Mononuclear cell (primary cell): ENCODE measurements around the gene P2RX2. TPM values are rescaled to one million over a fixed set of nuclear protein-coding genes. Genes with fewer than 3 reads are reported as not detected.
"Not testable (repeated sequence)": the region's sequence is repeated elsewhere in the genome, so short reads cannot be mapped to it uniquely, and the experiment has no call there.

Experiments used
- H3K27me3 ChIP-seq: 2 replicates; pipeline ENCODE4 v1.6.0; 2011; ENCODE audit warnings: low read length, control low read depth; ENCODE audit not compliant: insufficient read depth
- H3K4me1 ChIP-seq: 2 replicates; pipeline ENCODE4 v1.5.1; 2011; ENCODE audit warnings: mild to moderate bottlenecking, low read length, control low read depth; ENCODE audit not compliant: insufficient read depth
- H3K4me3 ChIP-seq: 2 replicates; pipeline ENCODE4 v1.5.1; 2011; ENCODE audit warnings: mild to moderate bottlenecking, low read length, moderate library complexity
- H3K9me3 ChIP-seq: 2 replicates; pipeline ENCODE4 v1.5.1; 2011; ENCODE audit warnings: low read depth, mild to moderate bottlenecking, control low read depth, low read length
- total RNA-seq: library from RNA; depleted of rRNA; stranded (reverse); fragments of >200 nt; gene quantifications from one replicate; pipeline ENCODE4 v1.2.3, GENCODE V29; 2012

P2RX2 gene
- total RNA-seq, 1 donor: 0.10 TPM

GRCh38 chr12:132592282-132592970, 26.1 kb upstream of the P2RX2 start:
- Histone ChIP-seq H3K9me3 (no peaks in the 10 kb centered on the region), H3K4me3 (no peak overlapping the region), H3K4me1 (peaks cover 2% of the 10 kb centered on the region), H3K27me3 (no peaks in the 10 kb centered on the region)

- no peak overlapping the region for H3K4me3 ChIP-seq
- H3K27me3 ChIP-seq: no peaks in the 10 kb centered on the region
- H3K4me1 ChIP-seq: peaks cover 5% of the 10 kb centered on the region
- no peaks in the 10 kb centered on the region for H3K9me3 ChIP-seq
Observed at GRCh38 chr12:132593071-132593470, 25.5 kb upstream of the P2RX2 start.

- H3K27me3 ChIP-seq: no peaks in the 10 kb centered on the region
- H3K4me3 ChIP-seq: no peak overlapping the region
- peaks cover 5% of the 10 kb centered on the region for H3K4me1 ChIP-seq
- H3K9me3 ChIP-seq: no peaks in the 10 kb centered on the region
Observed at GRCh38 chr12:132593521-132593920, 25.1 kb upstream of the P2RX2 start.

- Histone ChIP-seq H3K4me1 (peaks cover 5% of the 10 kb centered on the region), H3K9me3 (no peaks in the 10 kb centered on the region), H3K27me3 (no peaks in the 10 kb centered on the region), H3K4me3 (no peak overlapping the region)
Observed at GRCh38 chr12:132593938-132594358, 24.6 kb upstream of the P2RX2 start.

- H3K27me3 ChIP-seq: no peaks in the 10 kb centered on the region
- peaks cover 9% of the 10 kb centered on the region for H3K4me1 ChIP-seq
- no peaks in the 10 kb centered on the region for H3K9me3 ChIP-seq
Observed at GRCh38 chr12:132595183-132595582, 23.4 kb upstream of the P2RX2 start.

GRCh38 chr12:132596016-132596415, 22.6 kb upstream of the P2RX2 start:
- Histone ChIP-seq H3K4me3 (no peak overlapping the region), H3K27me3 (no peaks in the 10 kb centered on the region), H3K9me3 (no peaks in the 10 kb centered on the region), H3K4me1 (peaks cover 12% of the 10 kb centered on the region)

More at GRCh38 chr12:132595183-132595582, 23.4 kb upstream of the P2RX2 start:
- no peak overlapping the region for H3K4me3 ChIP-seq

GRCh38 chr12:132597333-132598316, 21.0 kb upstream of the P2RX2 start:
- no peaks in the 10 kb centered on the region for H3K27me3 ChIP-seq
- peak overlapping the region; percentile 10 for H3K4me3 ChIP-seq

GRCh38 chr12:132599502-132599901, 19.1 kb upstream of the P2RX2 start:
- H3K27me3 ChIP-seq, H3K9me3 ChIP-seq, H3K4me3 ChIP-seq: not testable (repeated sequence)
- H3K4me1 ChIP-seq: peaks cover 12% of the 10 kb centered on the region

More at GRCh38 chr12:132597333-132598316, 21.0 kb upstream of the P2RX2 start:
- peaks cover 12% of the 10 kb centered on the region for H3K4me1 ChIP-seq
- H3K9me3 ChIP-seq: no peaks in the 10 kb centered on the region

- Histone ChIP-seq H3K4me3 (no peak overlapping the region), H3K27me3 (no peaks in the 10 kb centered on the region), H3K4me1 (peaks cover 12% of the 10 kb centered on the region), H3K9me3 (no peaks in the 10 kb centered on the region)
Observed at GRCh38 chr12:132600048-132601032, 18.2 kb upstream of the P2RX2 start.

- no peak overlapping the region for H3K4me3 ChIP-seq
- H3K9me3 ChIP-seq: no peaks in the 10 kb centered on the region
- no peaks in the 10 kb centered on the region for H3K27me3 ChIP-seq
- H3K4me1 ChIP-seq: peaks cover 12% of the 10 kb centered on the region
Observed at GRCh38 chr12:132601171-132601883, 17.2 kb upstream of the P2RX2 start.

- H3K4me3 ChIP-seq: no peak overlapping the region
- H3K9me3 ChIP-seq: no peaks in the 10 kb centered on the region
- peaks cover 7% of the 10 kb centered on the region for H3K4me1 ChIP-seq
- no peaks in the 10 kb centered on the region for H3K27me3 ChIP-seq
Observed at GRCh38 chr12:132602572-132603239, 15.9 kb upstream of the P2RX2 start.

- Histone ChIP-seq H3K9me3 (no peaks in the 10 kb centered on the region), H3K27me3 (no peaks in the 10 kb centered on the region)
Observed at GRCh38 chr12:132603240-132604150, 15.1 kb upstream of the P2RX2 start.

GRCh38 chr12:132604151-132604618, 14.4 kb upstream of the P2RX2 start:
- Histone ChIP-seq H3K27me3 (no peaks in the 10 kb centered on the region), H3K9me3 (no peaks in the 10 kb centered on the region), H3K4me3 (no peak overlapping the region), H3K4me1 (peaks cover 7% of the 10 kb centered on the region)

More at GRCh38 chr12:132603240-132604150, 15.1 kb upstream of the P2RX2 start:
- Histone ChIP-seq H3K4me3 (no peak overlapping the region), H3K4me1 (peaks cover 7% of the 10 kb centered on the region)
